ENCODE measurements around the gene LRRC59.

Gene LRRC59

DNA sequence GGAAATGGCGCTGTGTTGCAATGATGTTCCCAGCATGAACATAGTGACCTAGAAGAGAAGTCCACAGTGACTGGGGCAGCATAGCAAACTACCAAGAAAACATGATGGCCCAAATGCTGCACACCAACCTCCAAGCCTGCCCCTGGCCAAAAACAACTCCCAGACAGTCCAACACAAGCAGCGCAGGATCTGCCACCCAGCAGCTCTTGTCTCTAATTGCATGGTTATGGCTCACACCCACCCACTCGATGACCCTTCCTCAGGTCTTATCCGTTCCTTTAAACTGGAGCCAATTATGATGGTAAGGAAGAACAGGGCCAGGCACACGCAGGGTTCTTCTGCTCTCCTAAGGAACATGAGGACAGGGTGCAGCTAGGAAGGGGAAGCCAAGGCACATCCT, 27.3 kb downstream of the LRRC59 start:
- no peaks in the 10 kb centered on the region for H3K9me3 ChIP-seq
- peaks cover 4% of the 10 kb centered on the region; the same call in 1 of the 2 replicates for H3K4me1 ChIP-seq
- peaks cover 46% of the 10 kb centered on the region for H3K36me3 ChIP-seq (replicated peaks)
- no peaks in the 10 kb centered on the region for H3K27me3 ChIP-seq (ENCODE audit: low read depth)
- DNase-seq (ENCODE audit: low spot score in 2 of 2), result no peak
- H3K4me3 ChIP-seq, result no peak overlapping the region
- in situ Hi-C loops (cut with MboI; ENCODE audit: low sequenced_read_pairs), result no loop called here

- in situ Hi-C loops (cut with MboI; ENCODE audit: low sequenced_read_pairs), result no loop called here
- Histone ChIP-seq H3K27me3 (ENCODE audit: low read depth) (no peaks in the 10 kb centered on the region), H3K4me1 (no peaks in the 10 kb centered on the region), H3K36me3 (replicated peaks) (peaks cover 43% of the 10 kb centered on the region), H3K9me3 (no peaks in the 10 kb centered on the region), H3K4me3 (no peak overlapping the region)
- DNase-seq (ENCODE audit: low spot score in 2 of 2), result no peak
Observed at GRCh38 chr17:50367401-50367800, 29.9 kb downstream of the LRRC59 start.

GRCh38 chr17:50365649-50366393, 31.5 kb downstream of the LRRC59 start:
- DNase-seq (ENCODE audit: low spot score in 2 of 2), result no peak
- H3K4me3 ChIP-seq, result no peak overlapping the region
- in situ Hi-C loops (cut with MboI; ENCODE audit: low sequenced_read_pairs), result no loop called here
- H3K9me3 ChIP-seq, result no peaks in the 10 kb centered on the region
- H3K36me3 ChIP-seq (replicated peaks), result peaks cover 43% of the 10 kb centered on the region
- H3K4me1 ChIP-seq, result no peaks in the 10 kb centered on the region
- H3K27me3 ChIP-seq (ENCODE audit: low read depth), result no peaks in the 10 kb centered on the region

- no peaks in the 10 kb centered on the region for H3K4me1 ChIP-seq
- H3K9me3 ChIP-seq, result no peaks in the 10 kb centered on the region
- no peak for DNase-seq (ENCODE audit: low spot score in 2 of 2)
- no peak overlapping the region for H3K4me3 ChIP-seq
- H3K36me3 ChIP-seq (replicated peaks), result peaks cover 39% of the 10 kb centered on the region
- in situ Hi-C loops (cut with MboI; ENCODE audit: low sequenced_read_pairs), result no loop called here
- no peaks in the 10 kb centered on the region for H3K27me3 ChIP-seq (ENCODE audit: low read depth)
Observed at GRCh38 chr17:50365165-50365564, 32.2 kb downstream of the LRRC59 start.

- no peak for DNase-seq (ENCODE audit: low spot score in 2 of 2)
- Histone ChIP-seq H3K4me3 (no peak overlapping the region), H3K4me1 (no peaks in the 10 kb centered on the region), H3K9me3 (no peaks in the 10 kb centered on the region), H3K36me3 (replicated peaks) (peaks cover 39% of the 10 kb centered on the region), H3K27me3 (ENCODE audit: low read depth) (no peaks in the 10 kb centered on the region)
- in situ Hi-C loops (cut with MboI; ENCODE audit: low sequenced_read_pairs), result no loop called here
Observed at GRCh38 chr17:50364715-50365114, 32.6 kb downstream of the LRRC59 start.

DNA sequence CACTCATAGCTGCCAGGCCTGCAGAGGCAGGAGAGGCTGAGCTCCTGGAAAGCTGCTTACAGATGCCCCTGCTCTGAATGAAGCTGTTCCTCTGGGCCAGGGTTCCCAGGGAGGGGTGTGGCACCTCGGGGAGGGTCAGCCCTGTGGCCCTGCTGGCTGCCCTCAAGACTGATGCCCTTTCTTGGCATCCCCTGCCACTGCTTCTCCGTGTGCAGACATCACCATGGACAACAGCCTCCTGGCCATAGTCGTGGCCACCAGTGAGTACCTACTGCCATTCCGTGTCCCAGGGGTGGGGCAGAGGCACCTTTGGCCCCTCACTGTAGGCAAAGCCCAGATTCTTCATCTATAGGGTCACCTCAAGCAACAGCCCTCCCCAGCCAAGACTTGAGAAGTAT, 33.3 kb downstream of the LRRC59 start:
- H3K4me1 ChIP-seq, result no peaks in the 10 kb centered on the region
- in situ Hi-C loops (cut with MboI; ENCODE audit: low sequenced_read_pairs), result no loop called here
- no peaks in the 10 kb centered on the region for H3K9me3 ChIP-seq
- no peaks in the 10 kb centered on the region for H3K27me3 ChIP-seq (ENCODE audit: low read depth)
- peaks cover 39% of the 10 kb centered on the region for H3K36me3 ChIP-seq (replicated peaks)
- no peak for DNase-seq (ENCODE audit: low spot score in 2 of 2)
- H3K4me3 ChIP-seq, result no peak overlapping the region

DNA sequence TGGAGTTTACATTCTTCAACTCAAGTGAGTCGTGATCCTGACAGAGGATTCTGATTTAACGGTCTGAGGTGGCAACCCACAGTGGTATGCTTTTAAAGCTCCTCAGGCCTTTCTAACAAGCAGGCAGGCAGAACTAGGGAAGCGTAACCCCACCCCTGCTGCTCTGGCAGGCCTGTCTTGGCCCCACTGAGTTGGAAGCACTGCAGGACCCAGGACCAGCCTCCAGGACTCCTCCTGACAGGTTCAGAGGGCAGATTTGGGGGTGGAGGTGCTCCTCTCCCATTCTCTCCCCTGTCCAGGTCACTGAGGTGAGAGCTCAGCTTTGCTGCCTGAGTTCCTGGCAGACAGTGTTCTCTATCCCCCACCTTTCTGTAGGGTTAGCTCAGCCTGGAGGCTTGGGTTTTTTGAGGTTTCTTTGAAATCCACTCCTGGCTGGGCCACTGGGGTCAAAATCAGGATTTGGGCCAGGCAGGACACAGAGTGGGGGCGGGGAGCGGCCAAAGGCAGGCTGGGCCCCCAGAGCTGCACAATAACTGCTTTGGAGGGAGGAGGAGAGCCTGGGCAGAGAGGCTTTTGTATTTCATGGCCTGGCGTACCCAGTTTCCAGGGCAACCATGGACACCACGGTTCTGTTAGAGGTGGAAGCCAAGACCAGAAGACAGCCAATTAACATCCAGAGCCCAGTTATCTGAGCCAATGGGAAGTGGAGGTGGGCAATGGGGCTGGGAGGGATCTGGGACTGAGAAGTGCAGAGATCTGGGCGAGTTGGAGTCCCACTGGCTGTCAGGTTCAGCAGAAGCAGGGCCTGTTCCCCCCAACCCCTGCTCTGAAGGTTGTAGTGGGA, 33.9 kb downstream of the LRRC59 start:
- peak; percentile 44 to 73 for DNase-seq (ENCODE audit: low spot score in 2 of 2)
- Histone ChIP-seq H3K27me3 (ENCODE audit: low read depth) (no peaks in the 10 kb centered on the region), H3K36me3 (replicated peaks) (peaks cover 39% of the 10 kb centered on the region), H3K9me3 (no peaks in the 10 kb centered on the region), H3K4me1 (no peaks in the 10 kb centered on the region), H3K4me3 (no peak overlapping the region)
- in situ Hi-C loops (cut with MboI; ENCODE audit: low sequenced_read_pairs), result no loop called here

GRCh38 chr17:50362661-50363060, 34.7 kb downstream of the LRRC59 start:
- no peaks in the 10 kb centered on the region for H3K4me1 ChIP-seq
- H3K27me3 ChIP-seq (ENCODE audit: low read depth), result no peaks in the 10 kb centered on the region
- H3K4me3 ChIP-seq, result no peak overlapping the region
- in situ Hi-C loops (cut with MboI; ENCODE audit: low sequenced_read_pairs), result no loop called here
- H3K36me3 ChIP-seq (replicated peaks), result peaks cover 39% of the 10 kb centered on the region
- H3K9me3 ChIP-seq, result no peaks in the 10 kb centered on the region
- no peak for DNase-seq (ENCODE audit: low spot score in 2 of 2)

DNA sequence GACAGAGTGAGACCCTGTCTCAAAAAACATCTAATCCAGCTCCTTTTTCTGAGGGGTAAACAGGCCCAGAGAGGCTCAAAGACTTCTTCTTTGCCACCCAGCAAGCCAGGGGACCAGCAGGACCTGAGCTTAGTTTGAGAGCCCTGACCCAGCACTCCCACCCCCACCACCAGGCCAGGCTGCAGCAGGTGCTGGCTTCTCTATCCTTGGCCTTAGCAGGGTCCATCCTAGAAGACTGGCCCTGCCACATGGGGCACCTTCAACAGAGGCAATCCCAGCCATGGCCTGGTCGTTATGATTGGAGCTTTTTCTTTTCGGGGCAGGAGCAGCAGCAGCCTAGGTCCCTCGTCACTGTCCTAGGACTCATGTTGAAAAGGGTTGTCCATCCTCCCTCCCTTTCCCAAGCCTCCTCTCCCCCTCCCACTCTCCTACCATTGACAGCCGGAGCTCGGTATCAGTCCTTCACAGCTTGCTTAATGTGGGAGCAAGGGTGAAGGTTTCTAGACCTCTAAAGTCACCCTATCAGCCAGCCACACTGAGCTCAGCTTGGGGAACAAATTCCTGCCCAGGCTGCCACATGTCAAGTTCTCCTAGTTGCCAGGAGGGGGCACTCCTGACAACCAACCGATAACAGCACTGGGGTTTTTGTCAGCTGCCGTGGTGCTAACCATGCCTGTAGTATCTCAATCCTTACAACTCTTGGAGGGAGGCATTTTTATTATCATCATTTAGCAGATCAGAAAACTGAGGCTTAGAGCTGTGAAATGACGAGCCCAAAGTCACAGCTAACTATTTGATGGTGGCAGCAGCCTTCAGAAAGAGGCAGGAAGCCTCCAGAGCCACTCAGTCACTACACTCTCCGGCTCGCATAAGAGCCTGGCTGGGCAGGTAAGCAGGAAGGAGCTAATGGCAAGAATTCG, 35.5 kb downstream of the LRRC59 start:
- Histone ChIP-seq H3K36me3 (replicated peaks) (peaks cover 36% of the 10 kb centered on the region), H3K9me3 (no peaks in the 10 kb centered on the region), H3K27me3 (ENCODE audit: low read depth) (no peaks in the 10 kb centered on the region), H3K4me1 (no peaks in the 10 kb centered on the region), H3K4me3 (no peak overlapping the region)
- in situ Hi-C loops (cut with MboI; ENCODE audit: low sequenced_read_pairs), result no loop called here
- DNase-seq (ENCODE audit: low spot score in 2 of 2), result peak; percentile 59 to 69

GRCh38 chr17:50360486-50361115, 36.7 kb downstream of the LRRC59 start:
- no peaks in the 10 kb centered on the region for H3K9me3 ChIP-seq
- peaks cover 44% of the 10 kb centered on the region for H3K36me3 ChIP-seq (replicated peaks)
- H3K4me3 ChIP-seq, result no peak overlapping the region
- no peaks in the 10 kb centered on the region for H3K27me3 ChIP-seq (ENCODE audit: low read depth)
- no peaks in the 10 kb centered on the region for H3K4me1 ChIP-seq
- in situ Hi-C loops (cut with MboI; ENCODE audit: low sequenced_read_pairs), result no loop called here
- no peak for DNase-seq (ENCODE audit: low spot score in 2 of 2)

- in situ Hi-C loops (cut with MboI; ENCODE audit: low sequenced_read_pairs), result no loop called here
- no peaks in the 10 kb centered on the region for H3K9me3 ChIP-seq
- no peak for DNase-seq (ENCODE audit: low spot score in 2 of 2)
- H3K36me3 ChIP-seq (replicated peaks), result peaks cover 47% of the 10 kb centered on the region
- no peaks in the 10 kb centered on the region for H3K4me1 ChIP-seq
- no peaks in the 10 kb centered on the region for H3K27me3 ChIP-seq (ENCODE audit: low read depth)
- no peak overlapping the region for H3K4me3 ChIP-seq
Observed at GRCh38 chr17:50359998-50360461, 37.3 kb downstream of the LRRC59 start.

DNA sequence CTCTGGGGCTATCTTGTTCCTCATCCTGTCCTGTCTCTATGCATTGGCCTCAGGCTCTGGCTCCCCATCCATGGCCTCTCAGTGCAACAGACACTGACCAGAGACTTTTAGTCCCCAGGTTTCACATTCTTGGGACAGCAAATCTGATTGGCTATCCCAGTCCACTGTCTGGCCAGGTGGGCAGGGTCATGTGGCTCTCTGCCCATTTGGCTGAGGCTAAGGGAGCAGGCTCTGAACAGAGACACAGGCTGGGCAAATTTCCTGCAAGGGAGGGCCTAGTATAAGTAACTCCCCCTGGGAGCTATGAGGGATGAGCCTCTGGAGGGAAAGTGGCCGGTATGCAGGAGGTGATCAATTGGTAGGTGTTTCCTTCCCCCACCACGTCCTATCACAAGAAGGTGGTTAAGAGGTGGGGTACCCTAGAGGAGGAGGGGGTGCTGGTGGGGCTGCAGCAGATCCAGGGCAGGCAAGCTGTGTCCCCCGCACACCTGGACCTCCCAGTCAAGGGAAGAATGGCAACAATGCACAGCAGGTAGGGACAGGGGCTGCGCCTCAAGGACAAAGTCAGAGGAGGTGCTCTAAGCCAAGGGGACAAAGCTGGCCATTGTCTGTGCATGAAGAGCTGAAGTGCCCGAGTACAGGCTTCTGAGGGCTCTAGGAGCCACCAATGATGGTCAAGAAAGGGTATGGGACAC, 38.2 kb downstream of the LRRC59 start:
- H3K4me1 ChIP-seq, result no peaks in the 10 kb centered on the region
- H3K27me3 ChIP-seq (ENCODE audit: low read depth), result no peaks in the 10 kb centered on the region
- peaks cover 55% of the 10 kb centered on the region for H3K36me3 ChIP-seq (replicated peaks)
- no peak overlapping the region for H3K4me3 ChIP-seq
- in situ Hi-C loops (cut with MboI; ENCODE audit: low sequenced_read_pairs), result no loop called here
- H3K9me3 ChIP-seq, result no peaks in the 10 kb centered on the region
- no peak for DNase-seq (ENCODE audit: low spot score in 2 of 2)

DNA sequence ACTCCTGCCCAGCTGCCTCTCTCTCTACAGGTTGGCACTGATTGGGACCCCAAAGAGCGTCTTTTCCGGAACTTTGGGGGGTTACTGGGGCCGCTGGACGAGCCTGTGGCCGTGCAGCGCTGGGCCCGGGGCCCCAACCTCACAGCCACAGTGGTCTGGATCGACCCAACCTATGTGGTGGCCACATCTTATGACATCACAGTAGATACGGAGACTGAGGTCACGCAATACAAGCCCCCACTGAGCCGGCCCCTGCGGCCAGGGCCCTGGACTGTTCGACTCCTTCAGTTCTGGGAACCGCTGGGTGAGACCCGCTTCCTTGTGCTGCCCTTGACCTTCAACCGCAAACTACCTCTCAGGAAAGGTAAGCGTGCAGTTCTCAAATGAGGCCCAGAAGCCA, 39.1 kb downstream of the LRRC59 start:
- Histone ChIP-seq H3K4me1 (no peaks in the 10 kb centered on the region), H3K9me3 (no peaks in the 10 kb centered on the region), H3K4me3 (no peak overlapping the region), H3K36me3 (replicated peaks) (peaks cover 59% of the 10 kb centered on the region), H3K27me3 (ENCODE audit: low read depth) (no peaks in the 10 kb centered on the region)
- no peak for DNase-seq (ENCODE audit: low spot score in 2 of 2)
- in situ Hi-C loops (cut with MboI; ENCODE audit: low sequenced_read_pairs), result no loop called here

Measured in HAP-1 (cell line).